Measurements from ENCODE around the gene RBM38.

DNA sequence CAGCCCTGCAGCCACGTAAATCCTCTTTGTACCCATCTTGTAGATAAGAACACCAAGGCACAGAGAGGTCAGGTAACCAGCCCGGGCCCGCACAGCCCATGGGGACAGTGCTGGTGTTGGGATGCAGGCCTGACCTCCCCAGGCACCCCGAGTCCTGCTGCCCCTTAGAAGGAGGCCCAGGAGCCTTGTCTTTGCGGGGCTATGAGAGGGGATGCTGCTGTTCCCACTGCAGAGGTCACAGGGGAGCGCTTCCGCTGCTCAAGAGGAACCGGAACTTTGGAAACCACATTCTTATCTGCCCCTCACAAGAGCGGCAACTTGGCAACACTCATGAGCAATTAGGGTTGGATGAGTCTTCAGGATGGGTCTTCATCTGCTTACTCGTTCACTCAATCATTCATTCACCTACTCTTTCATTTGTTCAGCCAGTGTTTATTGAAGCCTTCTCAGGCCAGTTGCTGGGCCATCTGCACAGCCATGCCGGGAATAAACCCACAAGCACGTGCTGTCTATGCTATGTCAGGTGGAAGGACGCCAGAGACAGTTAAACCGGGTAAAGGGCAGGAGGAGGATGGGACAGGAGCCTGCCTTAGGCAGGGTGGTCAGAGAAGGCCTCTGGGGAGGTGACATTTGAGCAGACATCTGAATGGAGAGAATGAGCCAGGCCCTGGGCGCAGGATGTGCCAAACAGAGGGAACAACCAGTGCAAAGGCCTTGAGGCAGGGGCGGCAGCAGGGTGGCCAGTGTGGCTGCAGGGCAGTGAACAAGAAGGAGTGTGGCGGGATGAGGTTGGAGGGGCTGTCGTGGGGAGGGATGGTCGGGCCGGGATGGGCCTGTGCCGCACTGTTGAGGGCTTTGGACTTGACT is 60.8 kb downstream of the RBM38 start:
- TF ChIP-seq, protein P1, sequence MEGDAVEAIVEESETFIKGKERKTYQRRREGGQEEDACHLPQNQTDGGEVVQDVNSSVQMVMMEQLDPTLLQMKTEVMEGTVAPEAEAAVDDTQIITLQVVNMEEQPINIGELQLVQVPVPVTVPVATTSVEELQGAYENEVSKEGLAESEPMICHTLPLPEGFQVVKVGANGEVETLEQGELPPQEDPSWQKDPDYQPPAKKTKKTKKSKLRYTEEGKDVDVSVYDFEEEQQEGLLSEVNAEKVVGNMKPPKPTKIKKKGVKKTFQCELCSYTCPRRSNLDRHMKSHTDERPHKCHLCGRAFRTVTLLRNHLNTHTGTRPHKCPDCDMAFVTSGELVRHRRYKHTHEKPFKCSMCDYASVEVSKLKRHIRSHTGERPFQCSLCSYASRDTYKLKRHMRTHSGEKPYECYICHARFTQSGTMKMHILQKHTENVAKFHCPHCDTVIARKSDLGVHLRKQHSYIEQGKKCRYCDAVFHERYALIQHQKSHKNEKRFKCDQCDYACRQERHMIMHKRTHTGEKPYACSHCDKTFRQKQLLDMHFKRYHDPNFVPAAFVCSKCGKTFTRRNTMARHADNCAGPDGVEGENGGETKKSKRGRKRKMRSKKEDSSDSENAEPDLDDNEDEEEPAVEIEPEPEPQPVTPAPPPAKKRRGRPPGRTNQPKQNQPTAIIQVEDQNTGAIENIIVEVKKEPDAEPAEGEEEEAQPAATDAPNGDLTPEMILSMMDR (conservative IDR thresholded peaks at IDR 0.05; ENCODE audit: low read depth, low read length), result no peak
- TF ChIP-seq EZH2 (IDR thresholded peaks at IDR 0.05; ENCODE audit: borderline replicate concordance, low read depth, low read length, poor library complexity, severe bottlenecking), result no peak

Measured in A673 (cell line).